Body of pancreas (tissue), 4 donors: ENCODE data around the gene FMNL2.

Source experiments
- CTCF ChIP-seq, 7 experiments: fragments of 450-650 bp in 4 of 7; fragments of 200-600 bp in 3 of 7; sonication (generic) in 3 of 7; IDR thresholded peaks; one replicate each; pipeline ENCODE4 v1.5.1; 2016 to 2019; ENCODE audit warnings: antibody characterized with exemption in 7 of 7
- POLR2A ChIP-seq, 3 donors: fragments of 450-650 bp; IDR thresholded peaks; one replicate each; pipeline ENCODE4 v1.6.1; 2016; ENCODE audit warnings: antibody characterized with exemption in 3 of 3, mild to moderate bottlenecking in 2 of 3

DNA sequence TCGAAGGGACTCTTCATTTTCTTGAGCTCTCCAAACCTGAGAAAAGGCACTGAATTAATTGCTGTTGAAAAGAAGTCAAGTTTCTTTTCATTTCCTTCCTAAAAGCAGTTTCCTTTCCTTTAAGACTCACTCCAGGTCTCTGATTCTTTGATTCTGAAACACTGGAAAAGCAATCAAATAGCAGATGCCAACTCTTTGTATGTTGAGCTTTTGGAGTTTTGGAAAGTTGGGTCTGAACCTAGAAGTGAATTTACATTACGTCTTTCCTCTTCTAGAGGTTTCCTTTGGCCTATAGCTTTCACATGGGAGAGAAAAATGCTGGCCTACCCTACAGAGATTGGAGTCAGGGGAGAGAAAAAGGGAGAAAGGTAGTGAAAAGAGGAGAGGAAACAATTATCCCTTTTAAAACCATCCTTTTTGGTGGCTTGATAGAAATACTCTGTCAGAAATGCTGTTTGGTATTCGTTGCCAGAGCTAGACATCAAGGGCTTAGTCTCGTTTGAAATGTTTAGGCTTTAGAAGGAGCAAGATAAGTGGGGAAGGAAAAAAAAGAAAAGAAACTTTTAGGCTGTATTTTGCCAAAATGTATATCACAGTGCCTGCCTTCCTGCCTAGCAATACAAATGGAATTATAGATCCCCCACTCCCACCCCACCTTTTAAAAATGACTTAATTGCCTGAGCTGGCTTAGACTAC, 194.6 kb downstream of the FMNL2 start:
- TF ChIP-seq CTCF (IDR thresholded peaks at IDR 0.05) (no peak), POLR2A (IDR thresholded peaks at IDR 0.05) (no peak)
